KMS-11 (cell line): Measurements from ENCODE around the gene RPS25.
"Not testable (repeated sequence)": the region's sequence is repeated elsewhere in the genome, so short reads cannot be mapped to it uniquely, and the experiment has no call there.

Source experiments
- H2AFZ ChIP-seq: fragments of 200-600 bp; sonication (generic); 2 replicates; pipeline ENCODE4 v1.6.1; 2016; ENCODE audit warnings: antibody characterized with exemption, mixed run types, low read depth
- H3K27ac ChIP-seq: fragments of 200-600 bp; sonication (generic); 2 replicates; pipeline ENCODE4 v1.6.1; 2016; ENCODE audit warnings: mild to moderate bottlenecking, mixed run types
- H3K27me3 ChIP-seq: fragments of 200-600 bp; sonication (generic); 2 replicates; pipeline ENCODE4 v1.6.1; 2017; ENCODE audit warnings: mild to moderate bottlenecking, low read depth, mixed run types, moderate library complexity; ENCODE audit not compliant: insufficient read depth
- H3K36me3 ChIP-seq: fragments of 200-600 bp; sonication (generic); 2 replicates; pipeline ENCODE4 v1.6.1; 2017; ENCODE audit warnings: mild to moderate bottlenecking, mixed run types; ENCODE audit not compliant: insufficient read depth
- H3K4me1 ChIP-seq: fragments of 200-600 bp; sonication (generic); 2 replicates; pipeline ENCODE4 v1.6.1; 2016; ENCODE audit warnings: mild to moderate bottlenecking, low read depth, mixed run types; ENCODE audit not compliant: poor library complexity, severe bottlenecking
- H3K4me2 ChIP-seq: fragments of 200-600 bp; sonication (generic); 2 replicates; pipeline ENCODE4 v1.7.0; 2016; ENCODE audit warnings: mild to moderate bottlenecking, mixed run types
- H3K4me3 ChIP-seq: fragments of 200-600 bp; sonication (generic); IDR thresholded peaks from 2 replicates; pipeline ENCODE4 v1.6.1; 2017; ENCODE audit warnings: low read depth, low read length, mixed read lengths; ENCODE audit not compliant: insufficient read depth
- H3K79me2 ChIP-seq: fragments of 200-600 bp; sonication (generic); 2 replicates; pipeline ENCODE4 v1.6.1; 2016; ENCODE audit warnings: low read depth, mixed run types; ENCODE audit not compliant: insufficient read depth
- H3K9ac ChIP-seq: fragments of 200-600 bp; sonication (generic); 2 replicates; pipeline ENCODE4 v1.6.1; 2016; ENCODE audit warnings: mild to moderate bottlenecking, mixed run types
- H4K20me1 ChIP-seq: fragments of 200-600 bp; sonication (generic); 2 replicates; pipeline ENCODE4 v1.6.1; 2016; ENCODE audit warnings: mild to moderate bottlenecking, mixed run types; ENCODE audit not compliant: insufficient read depth
- CTCF ChIP-seq: fragments of 200-600 bp; sonication (generic); conservative IDR thresholded peaks from 2 replicates; pipeline ENCODE4 v1.6.1; 2017; ENCODE audit warnings: low read depth, mild to moderate bottlenecking, antibody characterized with exemption, low read length, moderate library complexity, mixed read lengths

RPS25 gene

GRCh38 chr11:118975771-118976709, 42.1 kb downstream of the RPS25 start:
- Histone ChIP-seq H3K4me1 (no peaks in the 10 kb centered on the region), H3K9ac (no peak overlapping the region), H3K4me2 (no peak overlapping the region), H4K20me1 (no peaks in the 10 kb centered on the region), H3K27ac (no peak overlapping the region), H3K36me3 (no peaks in the 10 kb centered on the region), H3K79me2 (no peaks in the 10 kb centered on the region), H3K27me3 (no peaks in the 10 kb centered on the region), H3K4me3 (no peak overlapping the region), H2AFZ (no peak overlapping the region)
- TF ChIP-seq CTCF = no peak

GRCh38 chr11:118973985-118974384, 44.2 kb downstream of the RPS25 start:
- no peaks in the 10 kb centered on the region for H4K20me1 ChIP-seq
- H3K79me2 ChIP-seq = no peaks in the 10 kb centered on the region
- H3K27me3 ChIP-seq = no peaks in the 10 kb centered on the region
- H2AFZ ChIP-seq = no peak overlapping the region
- no peak overlapping the region for H3K4me2 ChIP-seq
- no peaks in the 10 kb centered on the region for H3K36me3 ChIP-seq
- H3K27ac ChIP-seq = no peak overlapping the region
- no peaks in the 10 kb centered on the region for H3K4me1 ChIP-seq
- H3K9ac ChIP-seq = no peak overlapping the region
- no peak overlapping the region for H3K4me3 ChIP-seq
- no peak for TF ChIP-seq CTCF

GRCh38 chr11:118971646-118972045, 46.5 kb downstream of the RPS25 start, which contains the start of gene FOXR1:
Gene FOXR1 (plus strand): TSS chr11:118971761. CDS start chr11:118971932, 171 bp downstream.
- Histone ChIP-seq H3K4me1 (no peaks in the 10 kb centered on the region), H3K36me3 (no peaks in the 10 kb centered on the region), H3K9ac (no peak within 1 kb of the TSS), H4K20me1 (no peaks in the 10 kb centered on the region), H3K4me2 (no peak within 1 kb of the TSS), H3K27me3 (no peaks in the 10 kb centered on the region), H3K4me3 (no peak within 1 kb of the TSS), H3K79me2 (no peaks in the 10 kb centered on the region), H2AFZ (no peak within 1 kb of the TSS), H3K27ac (no peak within 1 kb of the TSS)
- no peak for TF ChIP-seq CTCF

GRCh38 chr11:118969508-118969907, 48.6 kb downstream of the RPS25 start:
- not testable (repeated sequence) for H3K27ac ChIP-seq, H3K27me3 ChIP-seq, H3K9ac ChIP-seq, H4K20me1 ChIP-seq, H3K4me3 ChIP-seq, H3K36me3 ChIP-seq, H3K4me2 ChIP-seq, H3K4me1 ChIP-seq, H3K79me2 ChIP-seq, H2AFZ ChIP-seq
